Myocyte (in vitro differentiated cells): ENCODE results near the gene USP54. TPM values are rescaled to one million over a fixed set of nuclear protein-coding genes. Genes with fewer than 3 reads are reported as not detected.
"Not testable (repeated sequence)": the region's sequence is repeated elsewhere in the genome, so short reads cannot be mapped to it uniquely, and the experiment has no call there.

Experiments used
- DNase-seq: peaks from one replicate; pipeline ENCODE4 v3.0.0-alpha.2; 2012; ENCODE audit warnings: low read depth
- total RNA-seq: library from RNA; depleted of rRNA; stranded (reverse); fragments of >200 nt; gene quantifications from 2 replicates; pipeline ENCODE4 v1.2.3, GENCODE V29; 2014

Gene USP54
- total RNA-seq, 1 donor from 2014 or later, result 79.9 TPM

DNA sequence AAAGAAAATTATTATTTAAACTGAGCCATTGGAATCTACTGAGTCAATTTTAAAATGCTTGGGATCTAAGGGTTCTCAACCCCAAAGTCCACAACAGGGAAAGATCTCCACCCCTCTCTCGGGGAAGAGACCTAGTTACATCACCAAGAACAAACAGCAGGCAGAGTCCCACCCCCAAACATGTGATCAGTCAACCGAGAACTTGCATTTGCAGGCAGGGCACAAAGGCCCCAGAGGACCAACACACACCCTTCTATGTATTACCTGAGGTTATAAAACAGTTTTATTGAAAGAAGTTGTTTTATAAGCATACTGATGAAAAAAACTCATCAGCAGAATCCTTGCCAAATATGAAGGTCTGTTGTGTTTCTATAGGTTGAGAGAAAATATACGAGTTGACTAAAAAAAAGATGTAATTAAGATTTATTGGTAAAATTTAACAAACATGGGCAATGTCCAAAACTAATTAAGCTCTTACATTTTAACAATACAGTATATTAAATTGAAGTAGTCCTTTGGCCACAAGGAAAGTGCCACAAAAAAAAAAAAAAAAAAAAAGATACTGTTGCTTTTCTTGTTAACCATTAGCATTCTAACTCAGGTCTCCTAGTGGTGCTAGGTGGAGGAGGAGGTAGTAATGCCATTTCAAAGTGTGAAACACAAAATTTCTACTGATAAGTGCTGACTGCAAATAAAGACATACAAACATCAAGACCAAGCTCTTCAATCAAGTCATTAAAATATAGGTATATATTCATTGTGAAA is 975 bp upstream of the USP54 start:
- DNase-seq, result peak; percentile 89

DNA sequence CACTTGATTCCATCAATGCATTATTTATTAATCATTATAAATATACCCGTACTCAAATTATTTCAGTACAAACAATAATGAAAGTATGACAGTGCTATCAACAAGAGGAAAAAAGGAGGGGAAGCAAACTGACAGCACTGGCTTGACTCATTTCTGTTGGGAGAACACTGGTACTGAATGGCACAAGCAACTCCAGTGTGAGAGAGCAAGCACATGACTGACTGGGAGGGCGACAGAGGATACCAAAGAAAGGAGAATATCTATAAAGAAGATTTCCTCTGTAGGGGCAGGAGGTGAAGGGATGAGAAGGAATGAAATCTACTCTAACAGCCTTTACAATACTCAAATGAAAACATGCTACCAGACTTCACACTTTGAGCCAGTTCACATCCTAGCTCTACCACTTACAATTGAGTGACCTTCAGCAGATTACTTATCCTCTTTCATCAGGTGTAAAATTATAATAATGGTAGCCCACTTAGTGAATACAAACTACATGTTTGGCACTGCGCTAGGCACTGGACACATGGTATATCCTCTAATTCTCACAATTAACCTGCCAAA is 1.5 kb downstream of the USP54 start:
- DNase-seq, result peak; percentile 59

DNA sequence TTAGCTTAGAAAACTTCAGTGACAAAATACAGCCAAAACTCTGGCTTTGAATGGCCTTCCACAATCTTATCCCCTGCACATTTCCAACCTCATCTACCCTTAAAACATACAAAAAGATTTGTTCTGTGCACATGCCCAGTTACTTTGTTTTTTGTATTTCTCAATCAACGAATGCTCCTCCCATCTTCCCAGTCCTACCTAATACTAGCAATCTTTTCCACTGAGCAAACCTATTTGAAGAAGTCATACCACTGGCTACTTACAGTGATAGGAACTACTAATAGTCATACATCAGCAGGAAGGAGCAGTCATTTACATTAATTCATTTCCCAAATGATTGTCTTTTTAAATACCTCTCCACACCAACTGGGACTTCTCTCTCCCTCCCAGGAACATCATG is 2.5 kb downstream of the USP54 start:
- DNase-seq, result no peak

DNA sequence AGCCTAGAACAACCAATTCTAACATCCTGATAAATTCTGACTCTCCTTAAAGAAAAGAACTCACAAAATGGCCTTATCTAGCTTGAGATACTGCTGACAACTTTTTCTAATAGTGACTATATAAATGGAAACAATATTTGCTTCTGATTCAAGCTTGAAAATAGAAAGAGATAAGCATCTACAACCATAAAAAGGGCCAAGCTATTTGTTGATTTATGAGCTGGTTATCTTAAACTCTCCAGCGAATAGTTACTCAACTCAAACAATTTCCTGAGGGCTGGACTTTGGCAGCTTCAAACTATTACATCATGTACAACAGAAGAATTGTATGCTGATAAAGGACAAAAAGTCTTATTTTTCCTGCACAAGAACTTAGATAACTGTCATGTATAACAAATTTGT is 4.6 kb downstream of the USP54 start:
- DNase-seq, result peak; percentile 32

DNA sequence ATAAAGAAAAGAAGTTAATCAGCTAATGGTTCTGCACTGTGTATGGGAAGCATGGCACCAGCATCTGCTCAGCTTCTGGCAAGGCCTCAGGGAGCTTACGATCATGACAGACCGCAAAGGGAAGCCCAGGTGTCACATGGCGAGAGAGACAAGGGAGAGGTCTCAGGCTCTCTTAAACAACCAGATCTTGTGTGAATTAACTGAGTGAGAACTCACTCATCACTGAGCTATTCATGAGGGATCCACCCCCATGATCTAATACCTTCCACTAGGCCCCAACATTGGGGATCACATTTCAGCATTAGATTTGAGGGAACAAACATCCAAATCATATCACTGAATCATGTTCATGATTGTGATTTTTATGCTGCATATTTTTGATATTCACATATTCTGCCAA is 5.8 kb downstream of the USP54 start:
- peak; percentile 46 for DNase-seq

DNA sequence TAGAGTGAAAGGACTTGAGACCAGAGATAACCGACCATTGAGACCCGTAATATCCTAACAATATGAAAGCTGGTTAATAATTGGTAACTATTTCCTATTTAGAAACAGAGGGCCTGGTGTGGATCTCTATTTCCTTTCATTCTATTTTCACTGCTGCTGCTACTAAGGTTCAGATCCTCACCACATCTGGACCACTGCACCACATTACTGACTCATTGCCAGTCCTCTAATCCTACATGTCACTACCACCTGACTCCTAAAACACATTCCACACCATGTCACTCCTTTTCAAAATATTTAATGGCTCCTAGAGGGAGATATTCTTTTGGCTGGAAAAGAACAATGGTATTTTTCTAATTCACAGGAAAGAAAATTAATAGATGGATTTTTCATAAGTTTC is 6.4 kb downstream of the USP54 start:
- DNase-seq, result peak; percentile 89

DNA sequence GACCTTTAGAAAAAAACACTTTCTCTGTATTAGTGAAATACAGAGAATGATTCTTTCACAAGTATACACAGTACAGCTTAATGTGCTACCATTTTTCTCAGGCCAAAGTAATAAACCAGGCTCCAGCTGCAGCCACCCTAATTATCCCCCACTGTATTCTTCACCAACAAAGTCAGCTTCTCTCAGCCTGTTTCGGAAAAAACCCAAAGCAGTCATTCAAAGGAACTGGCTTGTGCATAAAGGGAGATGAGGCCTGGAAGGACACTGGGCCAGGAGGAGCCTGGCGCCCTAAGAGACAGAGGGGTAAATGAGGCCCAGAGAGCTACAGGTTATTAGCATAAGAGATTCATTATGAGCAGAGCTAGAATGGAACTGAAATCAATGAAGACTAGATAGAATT is 9.2 kb downstream of the USP54 start:
- no peak for DNase-seq

DNA sequence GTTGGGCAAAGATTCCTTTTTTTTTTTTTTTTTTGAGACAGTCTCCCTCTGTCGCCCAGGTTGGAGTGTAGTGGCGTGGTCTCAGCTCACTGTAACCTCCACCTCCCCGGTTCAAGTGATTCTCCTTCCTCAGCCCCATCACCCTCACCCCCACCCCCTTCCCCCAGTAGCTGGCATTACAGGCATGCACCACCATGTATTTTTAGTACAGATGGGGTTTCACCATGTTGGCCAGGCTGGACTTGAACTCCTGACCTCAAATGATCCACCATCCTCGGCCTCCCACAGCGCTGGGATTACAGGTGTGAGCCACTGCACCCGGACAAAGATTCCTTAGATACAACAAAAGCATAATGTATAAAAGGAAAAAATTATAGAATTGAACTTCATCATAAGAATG is 12.2 kb downstream of the USP54 start:
- DNase-seq, result not testable (repeated sequence)

DNA sequence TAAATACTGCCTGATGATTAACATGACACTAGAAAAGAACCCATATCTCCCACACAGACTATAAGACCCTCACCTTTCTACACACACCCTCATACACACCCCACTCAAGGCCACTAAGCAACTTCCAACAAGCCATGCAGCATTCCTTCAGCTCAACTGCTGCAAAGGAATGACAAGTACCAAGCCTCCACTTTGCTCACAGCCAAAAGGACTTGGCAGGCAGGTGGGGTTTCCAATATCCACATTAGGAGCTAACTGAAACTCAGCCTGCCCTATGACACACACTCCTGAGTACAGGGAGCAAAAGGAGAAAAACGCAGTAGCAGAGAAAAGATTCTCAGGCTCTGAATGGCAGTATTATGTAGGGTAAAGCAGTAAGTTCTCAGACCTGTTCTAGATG is 13.4 kb downstream of the USP54 start:
- peak; percentile 69 for DNase-seq

DNA sequence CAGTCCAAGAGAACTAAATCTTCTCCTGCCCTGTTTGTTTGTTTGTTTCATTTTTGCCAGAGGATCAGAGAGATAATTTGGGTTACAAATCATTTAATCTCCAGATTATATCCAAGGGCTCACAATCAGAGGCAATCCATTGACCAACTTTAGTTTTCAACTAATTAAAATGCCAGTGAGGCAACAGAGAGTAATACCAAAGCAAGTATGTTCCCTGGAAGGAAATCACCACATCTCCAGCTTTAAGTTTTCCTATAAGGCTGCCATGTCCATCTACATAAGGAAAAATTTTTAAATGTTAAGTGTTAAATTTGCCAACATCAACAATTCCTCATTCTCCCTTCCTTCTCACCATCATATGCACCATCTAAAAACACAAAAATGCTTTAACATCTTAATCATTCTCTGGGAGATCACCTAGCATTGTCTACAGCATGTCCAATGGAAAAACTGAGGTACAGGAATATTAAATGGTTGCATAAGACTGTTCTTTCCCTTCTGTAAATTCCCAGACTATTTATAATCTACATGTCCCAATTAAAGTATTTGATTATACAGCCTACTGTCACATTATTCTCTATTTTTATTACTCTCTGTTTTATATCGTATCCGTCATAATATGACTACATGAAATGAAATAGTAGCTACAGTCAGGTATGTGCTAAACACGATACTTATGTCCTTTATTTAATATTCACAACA is 14.1 kb downstream of the USP54 start:
- DNase-seq, result no peak

DNA sequence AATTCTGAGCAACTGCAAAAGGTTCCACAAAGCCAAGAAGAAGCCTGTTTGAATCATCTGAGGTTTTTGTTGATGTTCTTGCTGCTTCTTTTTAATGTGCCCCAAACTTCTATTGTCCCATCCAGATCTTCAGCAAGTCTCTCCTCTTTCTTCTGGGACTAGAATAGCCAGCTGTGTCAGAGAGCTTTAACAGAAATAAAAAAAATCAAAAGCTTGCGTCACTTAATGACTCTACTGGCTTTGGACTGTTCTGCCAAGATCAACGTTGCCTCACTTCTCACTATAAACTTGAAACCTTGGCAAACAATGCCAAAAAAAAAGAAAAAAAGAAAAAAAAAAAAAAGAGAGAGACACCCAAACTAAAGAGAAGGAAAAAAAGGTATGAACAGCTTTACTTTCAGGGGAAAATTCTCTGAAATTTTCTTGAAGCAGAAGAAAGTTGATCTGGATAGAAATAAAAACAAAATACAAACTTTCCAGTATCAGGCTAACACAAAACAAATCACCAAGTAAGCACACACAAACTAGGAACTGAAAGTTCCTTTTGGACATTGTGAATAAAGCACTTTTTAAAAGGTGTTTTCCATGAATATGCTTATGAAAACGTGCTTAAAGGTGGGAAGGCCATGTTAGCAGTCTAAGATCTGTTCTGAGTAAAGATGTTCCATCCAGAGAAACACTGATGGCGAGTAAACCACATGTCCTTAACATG is 14.8 kb downstream of the USP54 start:
- DNase-seq, result peak; percentile 64

DNA sequence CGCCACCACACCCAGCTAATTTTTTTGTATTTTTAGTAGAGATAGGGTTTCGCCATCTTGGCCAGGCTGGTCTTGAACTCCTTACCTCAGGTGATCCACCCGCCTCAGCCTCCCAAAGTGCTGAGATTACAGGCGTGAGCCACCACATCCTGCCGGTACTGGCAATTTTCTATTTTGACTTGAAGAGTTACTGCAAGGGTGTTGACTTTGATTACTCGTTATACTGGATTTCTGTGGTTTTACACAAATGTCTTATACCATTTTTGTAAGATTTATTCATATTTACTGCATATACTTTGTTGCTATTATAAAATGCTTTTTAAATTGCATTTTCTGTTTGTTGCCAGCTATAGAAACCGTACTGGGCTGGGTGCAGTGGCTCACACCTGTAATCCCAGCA is 24.1 kb downstream of the USP54 start:
- not testable (repeated sequence) for DNase-seq

DNA sequence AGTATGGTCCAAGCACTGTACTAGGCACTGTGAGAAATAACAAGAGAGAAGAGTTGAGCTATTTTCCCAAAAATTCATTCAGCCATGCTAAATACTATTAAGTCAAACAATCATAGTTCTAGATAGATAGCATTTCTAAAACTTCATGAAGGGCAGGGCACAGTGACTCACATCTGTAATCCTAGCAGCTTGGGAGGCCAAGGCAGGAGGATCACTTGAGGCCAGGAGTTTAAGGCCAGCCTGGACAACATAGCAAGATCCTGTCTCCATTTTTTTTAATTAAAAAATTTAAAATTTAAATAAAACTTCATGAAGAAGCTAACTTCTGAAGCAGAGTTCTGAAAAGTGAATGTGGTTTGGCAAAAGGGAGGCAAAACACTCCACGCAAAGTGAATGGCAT is 29.9 kb downstream of the USP54 start:
- no peak for DNase-seq

DNA sequence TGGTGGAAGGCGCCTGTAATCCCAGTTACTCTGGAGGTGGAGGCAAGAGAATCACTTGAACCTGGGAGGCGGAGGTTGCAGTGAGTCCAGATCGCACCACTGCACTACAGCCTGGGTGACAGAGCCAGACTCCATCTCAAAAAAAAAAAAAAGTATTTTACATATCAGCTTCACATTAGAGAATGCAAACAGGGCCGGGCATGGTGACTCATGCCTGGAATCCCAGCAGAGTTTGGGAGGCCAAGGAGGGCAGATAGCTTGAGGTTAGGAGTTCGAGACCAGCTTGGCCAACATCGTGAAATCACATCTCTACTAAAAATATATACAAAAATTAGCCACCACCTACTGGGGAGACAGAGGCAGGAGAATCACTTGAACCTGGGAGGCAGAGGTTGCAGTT is 31.6 kb downstream of the USP54 start:
- DNase-seq, result no peak

DNA sequence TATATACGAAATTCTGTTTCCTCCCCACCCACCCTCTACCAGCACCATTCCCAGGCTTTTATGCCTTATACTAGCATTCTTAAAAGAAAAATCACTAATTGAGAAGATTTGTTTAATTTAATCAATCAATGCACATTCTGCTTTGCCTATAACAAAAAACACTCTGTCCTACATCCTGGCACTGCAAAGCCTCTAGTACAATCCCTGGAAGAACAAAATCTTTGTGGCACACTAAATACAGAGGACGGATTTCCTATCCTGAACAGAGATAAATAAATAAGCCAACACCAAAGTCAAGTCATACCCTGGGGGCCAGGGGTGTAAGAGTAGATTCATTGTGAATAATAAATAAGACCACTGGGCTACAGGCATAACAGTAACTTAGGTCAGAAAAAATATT is 34.3 kb downstream of the USP54 start:
- no peak for DNase-seq

DNA sequence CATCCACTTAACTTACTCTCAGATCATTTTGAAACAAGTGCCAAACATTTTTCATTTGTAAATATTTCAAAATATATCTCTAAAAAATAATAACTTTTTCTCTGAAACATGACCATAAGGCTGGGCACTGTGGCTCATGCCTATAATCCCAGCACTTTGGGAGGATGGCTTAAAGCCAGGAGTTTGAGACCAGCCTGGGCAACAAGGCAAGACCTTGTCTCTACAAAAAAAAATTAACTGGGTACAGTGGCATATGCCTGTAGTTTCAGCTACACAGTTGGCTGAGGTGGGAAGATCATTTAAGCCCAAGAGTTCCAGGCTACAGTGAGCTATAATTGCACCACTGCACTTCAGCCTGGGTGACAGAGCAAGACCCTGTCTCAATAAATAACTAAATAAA is 36.4 kb downstream of the USP54 start:
- DNase-seq, result peak; percentile 49

DNA sequence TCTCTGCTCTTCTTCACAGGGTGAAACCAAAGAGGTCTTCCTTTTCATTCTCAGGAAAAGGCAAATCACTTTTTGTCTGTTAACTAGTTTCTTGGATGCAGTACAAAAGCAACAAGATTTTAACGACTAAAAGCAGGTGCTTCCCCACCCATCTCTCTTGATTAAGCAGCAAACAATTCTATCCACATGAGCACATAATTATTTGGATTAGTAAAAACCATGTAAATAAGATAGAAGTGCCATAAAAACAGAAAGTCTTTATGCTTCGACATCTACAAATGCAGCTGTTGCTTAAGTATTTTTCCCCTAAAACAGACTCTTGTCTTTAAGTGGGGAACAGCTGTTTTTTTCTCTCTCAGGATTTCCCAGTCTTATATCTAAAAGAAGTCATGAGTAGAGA is 37.4 kb downstream of the USP54 start:
- DNase-seq, result peak; percentile 44

DNA sequence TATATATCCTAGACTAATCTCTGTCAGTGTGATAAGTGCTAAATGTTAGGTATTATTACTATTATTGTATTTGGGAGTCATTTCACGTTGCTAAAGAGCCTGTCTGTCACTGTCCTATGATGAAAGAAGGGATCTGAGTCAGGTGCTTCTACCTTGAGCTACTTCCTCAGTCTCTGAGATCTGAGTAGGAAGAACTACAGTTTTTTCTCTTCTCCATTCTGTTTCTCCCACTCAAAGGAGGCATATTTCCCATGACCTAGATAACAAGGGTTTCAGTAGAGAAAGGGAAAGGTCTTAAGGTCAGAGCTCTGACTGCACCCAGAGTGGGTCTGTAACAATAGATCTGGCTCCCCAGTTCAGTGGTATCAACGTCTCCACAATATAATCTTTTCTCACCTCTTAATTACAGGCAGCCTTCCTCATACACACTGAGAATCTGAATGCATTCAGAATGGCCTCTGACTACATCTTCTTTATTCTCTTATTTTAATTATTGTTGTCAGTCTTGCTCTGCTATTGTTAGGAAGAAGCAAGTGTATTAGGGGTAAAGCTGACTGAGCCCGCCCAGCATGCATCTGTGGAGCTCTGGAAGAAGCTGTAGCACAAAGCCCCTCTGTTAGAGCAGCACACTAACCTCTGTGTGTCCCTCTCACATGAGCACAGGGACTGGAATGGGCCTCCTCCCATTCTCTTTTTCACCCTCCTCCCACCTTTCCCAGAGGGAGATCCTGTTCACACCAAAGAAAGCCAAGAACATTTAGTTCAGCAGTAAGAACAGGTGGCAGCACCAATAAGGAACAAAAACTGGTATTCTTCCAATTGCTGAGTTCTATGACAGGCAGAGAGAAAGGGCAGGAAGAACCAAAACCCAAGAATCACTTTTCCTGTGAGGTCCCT is 38.1 kb downstream of the USP54 start:
- DNase-seq, result peak; percentile 73

DNA sequence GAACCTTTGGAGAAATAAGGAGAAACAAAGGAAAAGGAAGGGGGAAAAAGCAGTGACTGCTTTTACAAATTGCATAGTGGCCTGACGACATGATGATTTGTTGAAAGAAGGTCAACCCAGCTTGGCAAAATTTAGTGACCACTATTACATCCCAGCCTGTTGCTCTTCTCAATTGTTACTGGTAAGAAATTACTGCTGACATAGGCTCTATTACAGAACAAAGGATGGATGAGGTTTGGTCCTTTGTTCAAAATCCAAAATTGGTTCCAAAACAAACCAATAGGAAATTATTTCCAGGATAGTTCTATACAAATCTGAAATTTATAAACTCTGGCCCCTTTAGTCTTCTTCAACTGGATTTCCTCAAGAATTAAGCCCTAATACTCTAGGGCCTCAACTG is 39.6 kb downstream of the USP54 start:
- no peak for DNase-seq

DNA sequence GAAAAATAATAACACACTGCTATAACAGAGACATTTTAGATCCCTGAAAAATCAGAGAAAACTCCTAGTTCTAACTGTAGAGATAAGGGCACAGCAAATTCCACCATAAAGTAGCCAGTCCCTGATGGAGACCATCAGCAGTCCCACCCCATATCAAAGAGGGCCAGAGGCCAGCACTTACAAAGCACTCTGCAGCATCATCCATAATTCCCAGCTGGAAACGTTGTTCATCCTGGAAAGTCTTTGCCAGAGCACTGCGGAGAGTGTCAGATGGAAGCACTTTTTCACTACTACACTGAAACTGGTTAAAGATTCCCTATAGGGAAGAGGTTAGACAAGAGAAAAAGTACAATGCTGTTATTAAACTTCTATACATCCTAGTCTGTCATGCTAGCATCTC is 45.8 kb downstream of the USP54 start:
- DNase-seq, result no peak

DNA sequence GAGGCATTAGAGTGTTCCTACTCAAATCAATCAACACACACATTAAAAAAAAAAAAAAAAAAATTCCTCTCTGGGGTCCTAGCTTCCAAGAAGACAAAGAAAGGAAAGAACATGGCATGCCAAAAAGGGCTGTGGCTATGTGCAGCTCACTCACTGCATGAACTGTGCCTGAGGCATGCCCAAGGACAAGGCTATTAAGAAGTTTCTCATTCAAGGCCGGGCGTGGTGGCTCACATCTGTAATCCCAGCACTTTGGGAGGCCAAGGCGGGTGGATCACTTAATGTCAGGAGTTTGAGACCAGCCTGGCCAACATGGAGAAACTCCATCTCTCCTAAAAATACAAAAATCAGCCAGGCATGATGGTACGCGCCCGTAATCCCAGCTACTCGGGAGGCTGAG is 53.4 kb downstream of the USP54 start:
- DNase-seq, result no peak
